ENCODE data around the gene TIMM22.

DNA sequence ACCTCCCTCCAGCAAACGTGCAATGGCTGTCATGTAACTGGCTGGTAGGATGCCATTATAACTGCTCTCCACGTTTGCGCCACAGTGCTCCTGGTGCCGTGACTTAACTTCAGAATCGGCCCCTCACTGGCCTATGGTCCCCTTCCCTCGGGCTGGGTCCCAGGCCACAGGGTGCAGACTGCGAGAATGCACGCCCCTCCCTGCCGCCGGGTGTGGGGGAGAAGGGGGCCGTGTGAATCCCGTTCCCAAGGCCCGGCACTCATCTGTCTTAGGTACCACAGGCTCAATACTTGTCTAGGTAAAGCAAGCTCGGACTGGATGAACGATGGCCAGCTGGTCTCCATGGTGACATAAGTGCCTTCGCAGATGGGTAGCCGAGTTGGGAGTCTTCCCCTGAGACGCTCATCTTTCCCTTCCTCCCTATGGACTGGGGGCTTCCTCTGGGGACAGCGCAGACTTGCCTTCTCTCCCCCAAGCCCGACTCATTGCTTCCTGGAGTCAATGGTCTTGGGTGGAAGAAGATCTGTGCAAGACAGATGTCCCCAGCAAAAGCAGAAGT lies 37.8 kb downstream of the TIMM22 start:
- TF ChIP-seq, protein P1, sequence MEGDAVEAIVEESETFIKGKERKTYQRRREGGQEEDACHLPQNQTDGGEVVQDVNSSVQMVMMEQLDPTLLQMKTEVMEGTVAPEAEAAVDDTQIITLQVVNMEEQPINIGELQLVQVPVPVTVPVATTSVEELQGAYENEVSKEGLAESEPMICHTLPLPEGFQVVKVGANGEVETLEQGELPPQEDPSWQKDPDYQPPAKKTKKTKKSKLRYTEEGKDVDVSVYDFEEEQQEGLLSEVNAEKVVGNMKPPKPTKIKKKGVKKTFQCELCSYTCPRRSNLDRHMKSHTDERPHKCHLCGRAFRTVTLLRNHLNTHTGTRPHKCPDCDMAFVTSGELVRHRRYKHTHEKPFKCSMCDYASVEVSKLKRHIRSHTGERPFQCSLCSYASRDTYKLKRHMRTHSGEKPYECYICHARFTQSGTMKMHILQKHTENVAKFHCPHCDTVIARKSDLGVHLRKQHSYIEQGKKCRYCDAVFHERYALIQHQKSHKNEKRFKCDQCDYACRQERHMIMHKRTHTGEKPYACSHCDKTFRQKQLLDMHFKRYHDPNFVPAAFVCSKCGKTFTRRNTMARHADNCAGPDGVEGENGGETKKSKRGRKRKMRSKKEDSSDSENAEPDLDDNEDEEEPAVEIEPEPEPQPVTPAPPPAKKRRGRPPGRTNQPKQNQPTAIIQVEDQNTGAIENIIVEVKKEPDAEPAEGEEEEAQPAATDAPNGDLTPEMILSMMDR (IDR thresholded peaks at IDR 0.05 in 2 of 3, conservative IDR thresholded peaks at IDR 0.05 in 1 of 3; ENCODE audit: borderline replicate concordance in 1 of 3, insufficient read depth in 1 of 3, low read depth in 2 of 3, low read length in 2 of 3), result no peak
- TF ChIP-seq EGR1 (IDR thresholded peaks at IDR 0.05; ENCODE audit: low read depth), result no peak
- no peak for TF ChIP-seq EZH2phosphoT487 (IDR thresholded peaks at IDR 0.05; ENCODE audit: borderline replicate concordance)
- TF ChIP-seq CEBPB (IDR thresholded peaks at IDR 0.05; ENCODE audit: low read depth), result no peak

Data from HCT116 (cell line).